CD4-positive, alpha-beta T cell (primary cell): ENCODE measurements around the gene ZNF689. TPM values are rescaled to one million over a fixed set of nuclear protein-coding genes. Genes with fewer than 3 reads are reported as not detected.

Experiments used
- ATAC-seq: fragments of 200-7000 bp; cut with Tn5 transposase; one replicate; pipeline ENCODE4 v1.10.0; 2022; ENCODE audit warnings: mild to moderate bottlenecking; ENCODE audit not compliant: poor library complexity
- CTCF ChIA-PET: fragments of 350-600 bp; sonication (Branson Sonifier 250); formaldehyde crosslinking; loops from one replicate; lab custom pipeline; 2021; ENCODE audit warnings: antibody characterized with exemption, inconsistent platforms; lab: Charles Lee
- POLR2A ChIA-PET: fragments of 350-600 bp; sonication (Branson Sonifier 250); formaldehyde crosslinking; loops from one replicate; lab custom pipeline; 2021; ENCODE audit warnings: antibody characterized with exemption, inconsistent platforms; lab: Charles Lee
- DNase-seq, 14 experiments: peaks; one replicate each; pipeline ENCODE4 v3.0.0-alpha.2; 2013 to 2020; ENCODE audit warnings: mixed read lengths in 2 of 14
- H3K27ac ChIP-seq, 2 donors: one replicate each; pipeline versions ENCODE4 v1.5.1 to v1.7.0; 2013; ENCODE audit warnings: low read length in 2 of 2, low read depth in 1 of 2, mild to moderate bottlenecking in 1 of 2
- H3K27me3 ChIP-seq, 2 experiments: 1 replicate in 1 of 2; 2 replicates in 1 of 2; pipeline versions ENCODE4 v1.6.1 to v1.7.0; 2013; ENCODE audit warnings: low read length in 2 of 2, control low read depth in 1 of 2, mild to moderate bottlenecking in 1 of 2, moderate library complexity in 1 of 2; ENCODE audit not compliant: insufficient read depth in 2 of 2, control insufficient read depth in 1 of 2
- H3K36me3 ChIP-seq: one replicate; pipeline ENCODE4 v1.6.1; 2013; ENCODE audit warnings: low read length, control low read depth; ENCODE audit not compliant: insufficient read depth
- H3K4me1 ChIP-seq: one replicate; pipeline ENCODE4 v1.6.1; 2013; ENCODE audit warnings: low read length, control low read depth; ENCODE audit not compliant: insufficient read depth
- H3K4me3 ChIP-seq: one replicate; pipeline ENCODE4 v1.5.1; 2013; ENCODE audit warnings: mild to moderate bottlenecking, low read length, moderate library complexity
- H3K9me3 ChIP-seq, 2 experiments: 1 replicate in 1 of 2; 2 replicates in 1 of 2; pipeline versions ENCODE4 v1.6.1 to v1.7.0; 2013; ENCODE audit warnings: low read length in 2 of 2, mild to moderate bottlenecking in 2 of 2, control low read depth in 1 of 2, moderate library complexity in 1 of 2; ENCODE audit not compliant: control insufficient read depth in 1 of 2, insufficient read depth in 1 of 2
- H3K27ac Mint-ChIP-seq: one replicate; pipeline ENCODE4 v1.8.0; 2020; ENCODE audit warnings: mixed read lengths
- H3K27me3 Mint-ChIP-seq: one replicate; pipeline ENCODE4 v1.8.0; 2021; ENCODE audit warnings: mixed read lengths
- H3K36me3 Mint-ChIP-seq: one replicate; pipeline ENCODE4 v1.8.0; 2021; ENCODE audit warnings: low read depth, mixed read lengths
- H3K4me1 Mint-ChIP-seq: one replicate; pipeline ENCODE4 v1.8.0; 2021; ENCODE audit warnings: low read depth, mixed read lengths
- H3K4me3 Mint-ChIP-seq: one replicate; pipeline ENCODE4 v1.8.0; 2020; ENCODE audit warnings: mild to moderate bottlenecking, mixed read lengths
- H3K9me3 Mint-ChIP-seq: one replicate; pipeline ENCODE4 v1.8.0; 2020; ENCODE audit warnings: mixed read lengths
- intact Hi-C, 2 experiments: fragments of 100-400 bp; cut with DNase I in 1 of 2; cut with micrococcal nuclease in 1 of 2; formaldehyde crosslinking; loops; one replicate each; pipeline versions ENCODE4 v1.15.1 to v1.9.0; 2023 to 2025; cut with DNase I, micrococcal nuclease
- total RNA-seq, 174 experiments: library from RNA in 2 of 174; stranded (reverse) in 2 of 174; gene quantifications; one replicate each; pipeline ENCODE4 v1.2.3 and lab custom pipeline; 2021 to 2026
- TF ChIP-seq, protein P1 (sequence below): fragments of 200-600 bp; IDR thresholded peaks from one replicate; pipeline ENCODE4 v1.8.0; 2022; ENCODE audit warnings: antibody characterized with exemption, mild to moderate bottlenecking

The ZNF689 gene
- total RNA-seq, 2 experiments from 2014 or later, result 15.3 to 15.7 TPM

DNA sequence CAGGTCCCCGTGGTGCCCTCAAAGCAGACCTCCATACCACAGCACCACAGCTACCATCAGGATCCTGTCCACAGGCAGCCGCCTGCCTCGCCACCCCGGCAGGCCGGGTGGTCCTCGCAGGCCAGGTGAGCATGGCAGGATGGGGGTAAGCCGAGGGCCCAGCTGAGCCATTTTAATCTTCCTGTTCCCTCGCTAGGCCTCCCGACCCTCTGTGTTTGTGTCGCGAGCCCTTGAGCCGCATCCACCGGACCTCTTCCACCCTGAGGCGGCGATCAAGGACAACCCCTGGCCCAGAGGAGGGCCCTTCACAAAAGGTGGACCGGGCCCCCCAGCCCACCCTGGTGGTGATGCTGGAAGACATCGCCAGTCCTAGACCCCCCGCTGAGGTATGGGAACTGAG is 42.5 kb upstream of the ZNF689 start:
- Histone ChIP-seq H3K4me3 (no peak overlapping the region), H3K36me3 (peaks cover 45% of the 10 kb centered on the region), H3K27me3 (no peaks in the 10 kb centered on the region), H3K27ac (peak overlapping the region; percentile 84 to 91), H3K9me3 (no peaks in the 10 kb centered on the region), H3K4me1 (peaks cover 46% of the 10 kb centered on the region)
- Mint-ChIP-seq H3K4me3 (peak overlapping the region; percentile 89), H3K4me1 (peaks cover 39% of the 10 kb centered on the region), H3K9me3 (no peaks in the 10 kb centered on the region), H3K27ac (peak overlapping the region; percentile 86), H3K36me3 (peaks cover 65% of the 10 kb centered on the region), H3K27me3 (no peaks in the 10 kb centered on the region)
- ATAC-seq, result no peak
- intact Hi-C loops, result no loop called here
- peak in 1 of 14 experiments; percentile 41 for DNase-seq
- POLR2A ChIA-PET, result interaction anchor here (1.1 kb wide), 1 partner anchor 101 kb away, joined by 3 read pairs; no protein-coding TSS in a partner anchor
- TF ChIP-seq, protein P1, sequence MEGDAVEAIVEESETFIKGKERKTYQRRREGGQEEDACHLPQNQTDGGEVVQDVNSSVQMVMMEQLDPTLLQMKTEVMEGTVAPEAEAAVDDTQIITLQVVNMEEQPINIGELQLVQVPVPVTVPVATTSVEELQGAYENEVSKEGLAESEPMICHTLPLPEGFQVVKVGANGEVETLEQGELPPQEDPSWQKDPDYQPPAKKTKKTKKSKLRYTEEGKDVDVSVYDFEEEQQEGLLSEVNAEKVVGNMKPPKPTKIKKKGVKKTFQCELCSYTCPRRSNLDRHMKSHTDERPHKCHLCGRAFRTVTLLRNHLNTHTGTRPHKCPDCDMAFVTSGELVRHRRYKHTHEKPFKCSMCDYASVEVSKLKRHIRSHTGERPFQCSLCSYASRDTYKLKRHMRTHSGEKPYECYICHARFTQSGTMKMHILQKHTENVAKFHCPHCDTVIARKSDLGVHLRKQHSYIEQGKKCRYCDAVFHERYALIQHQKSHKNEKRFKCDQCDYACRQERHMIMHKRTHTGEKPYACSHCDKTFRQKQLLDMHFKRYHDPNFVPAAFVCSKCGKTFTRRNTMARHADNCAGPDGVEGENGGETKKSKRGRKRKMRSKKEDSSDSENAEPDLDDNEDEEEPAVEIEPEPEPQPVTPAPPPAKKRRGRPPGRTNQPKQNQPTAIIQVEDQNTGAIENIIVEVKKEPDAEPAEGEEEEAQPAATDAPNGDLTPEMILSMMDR, result no peak
- CTCF ChIA-PET, result interaction anchor here (2.8 to 3.4 kb wide), 2 partner anchors 42 to 44 kb away, joined by 16 to 28 read pairs; no protein-coding TSS in a partner anchor

DNA sequence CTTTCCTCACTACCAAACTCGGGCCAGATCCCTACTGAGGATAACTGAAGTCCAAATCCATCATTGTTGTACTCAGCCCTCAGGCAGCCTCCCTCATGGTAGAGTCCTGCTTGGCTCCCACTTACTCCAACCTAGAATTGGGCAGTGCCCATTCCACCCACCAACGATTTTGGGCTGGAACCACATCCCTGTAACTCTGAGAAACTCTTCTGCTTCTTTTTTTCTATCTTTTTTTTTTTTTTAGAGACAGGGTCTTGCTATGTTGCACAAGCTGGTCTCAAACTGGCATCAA is 41.8 kb upstream of the ZNF689 start:
- Histone ChIP-seq H3K27me3 (no peaks in the 10 kb centered on the region), H3K4me3 (peak overlapping the region; percentile 86), H3K27ac (peak overlapping the region; percentile 84 to 91), H3K9me3 (no peaks in the 10 kb centered on the region), H3K4me1 (peaks cover 38% of the 10 kb centered on the region), H3K36me3 (peaks cover 45% of the 10 kb centered on the region)
- ATAC-seq, result no peak
- peaks cover 31% of the 10 kb centered on the region for H3K4me1 Mint-ChIP-seq
- intact Hi-C loops, result no loop called here
- no peaks in the 10 kb centered on the region for H3K9me3 Mint-ChIP-seq
- H3K4me3 Mint-ChIP-seq, result peak overlapping the region; percentile 89
- ChIA-PET POLR2A (interaction anchor here (2.0 kb wide), 1 partner anchor 94 kb away, joined by 20 read pairs; the partner anchor contains the start of gene ZNF764), CTCF (interaction anchor here (0.9 to 3.4 kb wide), 4 partner anchors 9 to 45 kb away, joined by 3 to 28 read pairs (median 10); no protein-coding TSS in a partner anchor)
- no peak for DNase-seq
- TF ChIP-seq, protein P1, result no peak
- H3K27me3 Mint-ChIP-seq, result no peaks in the 10 kb centered on the region
- peaks cover 59% of the 10 kb centered on the region for H3K36me3 Mint-ChIP-seq
- peak overlapping the region; percentile 86 for H3K27ac Mint-ChIP-seq

DNA sequence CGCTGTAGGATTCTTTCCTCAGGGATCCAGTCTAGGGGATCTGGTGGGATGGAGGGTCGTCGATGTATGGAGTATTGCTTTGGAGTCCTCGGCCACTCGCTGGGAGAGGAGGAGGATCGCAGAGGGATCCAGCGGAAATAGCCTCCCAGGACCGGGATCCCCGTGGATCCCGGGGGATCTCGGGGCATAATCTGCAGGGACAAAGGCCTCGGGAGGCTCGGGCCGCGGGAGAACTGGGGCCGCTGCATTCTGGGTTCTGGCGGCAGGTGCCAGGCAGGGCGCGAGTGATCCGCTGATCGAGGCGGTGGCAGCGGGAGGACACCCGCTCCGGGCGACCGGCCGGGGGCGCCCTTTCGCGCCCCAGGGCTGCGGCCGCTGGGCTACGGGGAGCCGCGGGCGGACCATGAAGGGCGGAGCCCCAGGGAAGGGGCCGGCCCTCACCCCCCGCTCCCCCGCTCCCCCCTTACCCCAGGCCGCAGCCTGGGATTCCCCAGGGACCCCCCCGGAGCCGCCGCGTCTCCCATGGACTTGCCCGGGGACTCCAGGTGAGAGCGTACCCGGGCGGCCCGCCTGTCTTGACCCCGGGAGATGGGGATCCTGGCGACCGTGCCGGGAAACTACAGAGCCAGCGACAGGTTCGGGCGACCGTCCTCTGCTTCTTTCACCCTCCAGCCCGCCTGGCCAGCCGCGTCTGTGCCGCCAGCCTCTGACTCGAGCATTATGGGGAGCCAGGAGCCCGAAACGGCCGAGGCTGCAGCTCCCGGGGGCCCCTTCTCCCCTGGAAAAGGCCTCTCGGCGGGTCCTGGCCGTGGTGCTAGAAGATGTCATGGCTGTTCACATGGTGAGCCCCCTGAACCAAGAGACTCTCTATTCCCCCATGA is 41.2 kb upstream of the ZNF689 start:
- Histone ChIP-seq H3K4me1 (peaks cover 33% of the 10 kb centered on the region), H3K27ac (peak overlapping the region; percentile 84 to 96), H3K9me3 (no peaks in the 10 kb centered on the region), H3K4me3 (peak overlapping the region; percentile 86), H3K27me3 (no peaks in the 10 kb centered on the region), H3K36me3 (peaks cover 41% of the 10 kb centered on the region)
- Mint-ChIP-seq H3K27ac (peak overlapping the region; percentile 95), H3K9me3 (no peaks in the 10 kb centered on the region), H3K4me1 (peaks cover 25% of the 10 kb centered on the region), H3K36me3 (peaks cover 55% of the 10 kb centered on the region), H3K4me3 (peak overlapping the region; percentile 99), H3K27me3 (no peaks in the 10 kb centered on the region)
- ChIA-PET POLR2A (interaction anchor here (1.2 to 2.6 kb wide), 17 partner anchors 9 to 466 kb away, joined by 3 to 88 read pairs (median 11); partner anchors contain the start of genes DCTPP1, FBRS, KAT8 and SRCAP), CTCF (interaction anchor here (0.8 to 3.4 kb wide), 14 partner anchors 7 to 221 kb away, joined by 3 to 28 read pairs (median 4); partner anchors contain the start of genes DCTPP1, FBRS, ZNF688 and ZNF764)
- ATAC-seq, result peak; percentile 42
- intact Hi-C loops, result loop anchor here (1.0 to 2.0 kb wide), 4 partner anchors 41 to 271 kb away; partner anchors contain the start of genes FBXL19 (in 1 of the 2), ZNF689 (in 1 of the 2) and ZNF785 (in 1 of the 2)
- DNase-seq, result peak; percentile 49 to 93 (median 66)
- TF ChIP-seq, protein P1, result peak; percentile 75
